ENCODE data around the gene EPHA2. TPM values are rescaled to one million over a fixed set of nuclear protein-coding genes. Genes with fewer than 3 reads are reported as not detected.

The EPHA2 gene
- total RNA-seq, 2 experiments from 2014 or later: 0.15 TPM; not detected in 1

DNA sequence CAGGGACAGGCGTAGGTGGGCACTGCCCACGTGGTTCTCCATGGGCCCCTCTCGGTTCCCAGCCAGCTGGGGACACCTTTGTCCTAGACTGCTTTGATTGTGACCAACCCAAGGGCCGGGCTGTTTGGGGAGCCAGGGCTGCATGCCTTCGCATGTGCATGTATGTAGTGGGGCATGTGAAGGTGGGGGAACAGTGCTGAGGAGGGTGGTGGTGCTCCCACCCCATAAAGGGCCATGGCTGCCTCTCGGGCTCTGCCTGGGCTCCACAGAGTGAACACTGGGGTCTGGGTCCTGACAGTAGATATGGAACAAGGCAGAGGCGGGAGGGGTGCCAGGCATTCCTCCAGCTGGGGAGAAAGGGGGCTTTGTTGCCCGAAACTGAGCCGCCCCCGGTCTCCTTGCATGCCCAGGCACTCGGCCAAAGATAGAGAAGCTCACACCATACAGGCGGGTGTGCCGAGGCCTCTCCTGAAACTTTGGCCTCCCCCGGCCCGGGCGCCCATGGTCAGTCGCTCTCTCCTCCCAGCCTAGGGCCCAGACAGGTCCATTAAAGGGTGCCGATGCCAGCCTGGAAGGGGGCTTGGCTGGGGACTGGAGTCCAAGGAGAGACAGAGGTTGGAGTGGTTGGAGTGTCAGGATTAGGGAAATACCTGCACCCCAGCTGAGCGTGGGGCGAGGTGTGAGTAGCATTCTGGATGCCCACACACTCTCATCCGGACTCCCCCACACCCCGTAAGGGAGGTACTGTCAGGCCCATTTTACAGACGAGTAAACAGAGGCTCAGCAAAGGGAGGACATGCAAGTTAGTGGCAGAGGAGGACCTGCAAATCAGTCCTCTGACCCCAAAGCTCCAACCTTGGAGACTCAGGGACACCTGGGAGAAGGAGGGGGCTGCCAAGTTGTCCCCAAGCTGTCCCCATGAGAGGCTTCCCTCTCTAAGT is 41.1 kb downstream of the EPHA2 start:
- Histone ChIP-seq H3K4me1 (ENCODE audit: insufficient read depth, low read length, poor library complexity, severe bottlenecking) (no peaks in the 10 kb centered on the region), H3K4me3 (ENCODE audit: low read depth, low read length, poor library complexity, severe bottlenecking) (no peak overlapping the region), H3K27ac (ENCODE audit: low read depth, low read length, poor library complexity, severe bottlenecking) (no peak overlapping the region), H3K79me2 (ENCODE audit: insufficient read depth, low read depth, low read length) (no peaks in the 10 kb centered on the region), H4K20me1 (ENCODE audit: insufficient read depth, low read length) (no peaks in the 10 kb centered on the region), H3K9me3 (ENCODE audit: low read length) (no peaks in the 10 kb centered on the region), H3K4me2 (ENCODE audit: low read length) (no peak overlapping the region), H3K36me3 (ENCODE audit: insufficient read depth, low read length) (no peaks in the 10 kb centered on the region), H2AFZ (ENCODE audit: low read length) (no peak overlapping the region), H3K9me2 (ENCODE audit: insufficient read depth, low read length) (no peaks in the 10 kb centered on the region)
- no peak for DNase-seq (ENCODE audit: low spot score)
- ChIA-PET CTCF (ENCODE audit: unreplicated experiment) (no interaction called here), POLR2A (no interaction called here)
- TF ChIP-seq, protein P1, sequence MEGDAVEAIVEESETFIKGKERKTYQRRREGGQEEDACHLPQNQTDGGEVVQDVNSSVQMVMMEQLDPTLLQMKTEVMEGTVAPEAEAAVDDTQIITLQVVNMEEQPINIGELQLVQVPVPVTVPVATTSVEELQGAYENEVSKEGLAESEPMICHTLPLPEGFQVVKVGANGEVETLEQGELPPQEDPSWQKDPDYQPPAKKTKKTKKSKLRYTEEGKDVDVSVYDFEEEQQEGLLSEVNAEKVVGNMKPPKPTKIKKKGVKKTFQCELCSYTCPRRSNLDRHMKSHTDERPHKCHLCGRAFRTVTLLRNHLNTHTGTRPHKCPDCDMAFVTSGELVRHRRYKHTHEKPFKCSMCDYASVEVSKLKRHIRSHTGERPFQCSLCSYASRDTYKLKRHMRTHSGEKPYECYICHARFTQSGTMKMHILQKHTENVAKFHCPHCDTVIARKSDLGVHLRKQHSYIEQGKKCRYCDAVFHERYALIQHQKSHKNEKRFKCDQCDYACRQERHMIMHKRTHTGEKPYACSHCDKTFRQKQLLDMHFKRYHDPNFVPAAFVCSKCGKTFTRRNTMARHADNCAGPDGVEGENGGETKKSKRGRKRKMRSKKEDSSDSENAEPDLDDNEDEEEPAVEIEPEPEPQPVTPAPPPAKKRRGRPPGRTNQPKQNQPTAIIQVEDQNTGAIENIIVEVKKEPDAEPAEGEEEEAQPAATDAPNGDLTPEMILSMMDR (conservative IDR thresholded peaks at IDR 0.05; ENCODE audit: low read length): no peak
- TF ChIP-seq EZH2phosphoT487 (IDR thresholded peaks at IDR 0.05; ENCODE audit: borderline replicate concordance, low read depth, low read length): no peak
- BruUV-seq (replicated peaks): no TSS peak
- intact Hi-C loops (cut with micrococcal nuclease; ENCODE audit: unreplicated experiment): no loop called here

DNA sequence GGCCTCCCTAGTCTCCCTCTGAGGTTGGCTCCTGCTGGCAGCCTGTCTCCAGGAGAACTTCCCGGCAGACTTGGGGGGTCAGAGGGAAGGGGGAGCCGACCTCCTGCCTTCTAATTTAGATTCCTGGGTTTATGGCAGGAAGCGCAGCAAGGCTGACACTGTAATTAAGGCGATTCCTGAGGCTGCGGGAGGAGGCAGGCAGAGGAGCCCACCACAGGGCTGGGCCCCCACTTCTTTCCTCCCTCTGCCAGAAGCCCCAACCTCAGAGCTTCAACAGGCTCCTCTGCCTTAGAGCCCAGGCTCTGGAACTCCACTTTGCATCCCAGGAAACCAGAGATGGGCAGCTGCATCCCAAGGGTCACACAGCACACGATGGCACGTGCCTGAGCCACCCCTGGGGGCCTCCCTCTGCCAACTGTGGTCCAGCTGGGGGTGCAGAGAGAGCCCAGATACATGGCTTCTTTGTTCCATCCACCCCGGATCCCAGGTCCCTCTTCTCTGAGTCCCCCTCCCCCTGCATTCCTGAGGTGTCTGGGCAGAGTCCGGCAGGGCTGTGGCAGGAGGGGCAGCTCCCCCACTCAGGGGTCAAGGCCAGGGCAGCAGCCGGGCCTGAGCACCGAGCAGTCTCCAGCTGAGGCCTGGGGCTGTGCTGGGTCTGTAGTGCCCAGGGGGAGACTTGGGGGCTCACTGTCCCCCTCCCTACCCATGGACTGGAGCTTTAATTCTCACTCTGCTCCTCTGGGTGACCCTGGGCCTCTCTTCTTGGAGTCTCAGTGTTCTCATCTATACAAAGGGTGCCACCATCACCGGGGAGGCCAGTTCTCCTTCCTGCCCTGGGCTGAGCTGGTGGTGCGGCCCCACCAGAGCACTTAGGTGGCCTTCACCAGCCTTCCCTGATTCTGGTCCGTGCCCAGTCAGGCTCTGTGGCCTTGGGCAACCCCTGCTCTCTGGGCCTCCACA is 43.0 kb downstream of the EPHA2 start:
- intact Hi-C loops (cut with micrococcal nuclease; ENCODE audit: unreplicated experiment): no loop called here
- Histone ChIP-seq H3K9me2 (ENCODE audit: insufficient read depth, low read length) (no peaks in the 10 kb centered on the region), H3K36me3 (ENCODE audit: insufficient read depth, low read length) (no peaks in the 10 kb centered on the region), H3K27ac (ENCODE audit: low read depth, low read length, poor library complexity, severe bottlenecking) (no peak overlapping the region), H3K9me3 (ENCODE audit: low read length) (no peaks in the 10 kb centered on the region), H3K4me3 (ENCODE audit: low read depth, low read length, poor library complexity, severe bottlenecking) (no peak overlapping the region), H3K4me2 (ENCODE audit: low read length) (no peak overlapping the region), H3K4me1 (ENCODE audit: insufficient read depth, low read length, poor library complexity, severe bottlenecking) (no peaks in the 10 kb centered on the region), H3K79me2 (ENCODE audit: insufficient read depth, low read depth, low read length) (no peaks in the 10 kb centered on the region), H2AFZ (ENCODE audit: low read length) (no peak overlapping the region), H4K20me1 (ENCODE audit: insufficient read depth, low read length) (no peaks in the 10 kb centered on the region)
- BruUV-seq (replicated peaks): no TSS peak
- ChIA-PET CTCF (ENCODE audit: unreplicated experiment) (no interaction called here), POLR2A (interaction anchor here (0.5 kb wide), 1 partner anchor 125 kb away, joined by 4 read pairs; no protein-coding TSS in a partner anchor)
- TF ChIP-seq, protein P1 (conservative IDR thresholded peaks at IDR 0.05; ENCODE audit: low read length): no peak
- TF ChIP-seq EZH2phosphoT487 (IDR thresholded peaks at IDR 0.05; ENCODE audit: borderline replicate concordance, low read depth, low read length): no peak
- no peak for DNase-seq (ENCODE audit: low spot score)

Measured in OCI-LY7 (cell line).